Cardiac muscle cell (in vitro differentiated cells and primary cell): ENCODE data around the gene EVX2. TPM values are rescaled to one million over a fixed set of nuclear protein-coding genes. Genes with fewer than 3 reads are reported as not detected.

Experiments used
- DNase-seq, 2 donors: peaks; one replicate each; pipeline versions ENCODE4 v3.0.0 to v3.0.0-alpha.2; 2010 to 2017; ENCODE audit warnings: low read depth in 1 of 2, low spot score in 1 of 2
- H3K27ac ChIP-seq: fragments of 200-600 bp; sonication (generic); 2 replicates; pipeline ENCODE4 v1.5.1; 2016
- H3K27me3 ChIP-seq: fragments of 200-600 bp; sonication (generic); 2 replicates; pipeline ENCODE4 v1.6.0; 2016; ENCODE audit warnings: control low read depth
- H3K36me3 ChIP-seq: fragments of 200-600 bp; sonication (generic); 2 replicates; pipeline ENCODE4 v1.5.1; 2016; ENCODE audit warnings: control low read depth
- H3K4me1 ChIP-seq: fragments of 200-600 bp; sonication (generic); 2 replicates; pipeline ENCODE4 v1.8.1; 2017; ENCODE audit warnings: low read depth, mild to moderate bottlenecking, mixed run types
- H3K4me3 ChIP-seq: fragments of 200-600 bp; sonication (generic); 2 replicates; pipeline ENCODE4 v1.5.1; 2016; ENCODE audit warnings: mild to moderate bottlenecking
- H3K9me3 ChIP-seq: fragments of 200-600 bp; sonication (generic); 2 replicates; pipeline ENCODE4 v1.5.1; 2017; ENCODE audit warnings: low read depth, mild to moderate bottlenecking, control low read depth
- polyA plus RNA-seq: library from polyadenylated mRNA; unstranded; fragments of >200 nt; fragmentation: Nextera tagmentation; extraction: Ambion mirVana; gene quantifications from 2 replicates; pipeline ENCODE4 v1.2.1, GENCODE V29; 2016
- total RNA-seq: library from RNA; depleted of rRNA; stranded (reverse); fragments of >200 nt; gene quantifications from 2 replicates; pipeline ENCODE4 v1.2.3, GENCODE V29; 2016
- TF ChIP-seq, protein P1 (sequence below): IDR thresholded peaks from 2 replicates; pipeline ENCODE4 v1.5.1; 2012; ENCODE audit warnings: low read depth, mild to moderate bottlenecking, low read length

The EVX2 gene
- total and polyA plus RNA-seq, 2 experiments from 2014 or later, result 0.06 to 0.28 TPM

DNA sequence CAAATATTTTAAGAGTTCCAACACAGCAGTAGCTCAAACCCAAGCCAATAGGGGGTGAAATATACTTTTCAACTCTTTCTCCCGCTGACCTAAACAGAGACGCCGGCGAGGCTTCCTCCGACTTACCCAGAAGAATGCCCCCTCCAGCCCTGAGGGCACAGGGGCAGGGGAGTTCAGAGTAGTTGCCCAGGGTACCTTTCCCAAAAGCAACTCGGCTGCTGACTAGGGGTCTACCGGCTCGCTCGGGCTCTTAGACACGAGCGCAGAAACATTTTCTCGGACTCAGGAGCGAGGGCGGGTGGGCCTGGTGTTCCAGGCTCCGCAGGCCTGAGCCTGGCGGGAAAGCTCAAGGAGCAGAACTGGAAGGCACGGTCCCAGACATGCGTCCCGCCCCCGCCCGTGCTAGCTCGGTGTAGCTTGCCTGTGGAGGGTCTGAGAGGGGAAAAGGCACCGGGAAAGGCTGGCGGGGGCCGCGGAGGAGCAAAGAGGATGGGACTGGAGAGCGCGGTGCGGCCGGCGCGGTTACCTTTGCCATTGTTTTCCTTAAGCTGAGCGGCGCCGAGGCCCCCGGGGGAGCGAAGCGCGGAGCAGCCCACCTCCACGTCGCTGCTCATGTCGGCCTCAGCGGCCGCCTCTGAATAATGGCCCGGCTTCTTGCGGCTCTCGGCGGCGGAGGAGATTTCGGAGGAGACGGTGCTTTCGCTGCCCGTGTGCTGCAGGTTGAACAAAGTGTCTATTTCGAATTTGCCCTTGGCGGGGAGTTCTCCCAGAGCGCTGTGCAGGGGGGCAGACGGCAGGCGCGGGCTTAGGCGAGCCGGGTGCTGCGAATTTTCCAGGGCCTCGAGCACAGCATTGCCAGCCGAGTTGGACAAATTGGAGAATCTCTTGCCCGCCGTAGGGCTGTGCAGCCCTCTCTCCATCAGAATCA lies 674 bp downstream of the EVX2 start:
- Histone ChIP-seq H3K36me3 (no peaks in the 10 kb centered on the region), H3K4me3 (peak overlapping the region; percentile 11), H3K27ac (no peak overlapping the region), H3K4me1 (peaks cover 11% of the 10 kb centered on the region), H3K9me3 (no peaks in the 10 kb centered on the region), H3K27me3 (peaks cover 100% of the 10 kb centered on the region)
- peak in 1 of 2 donors; percentile 47 for DNase-seq
- TF ChIP-seq, protein P1, sequence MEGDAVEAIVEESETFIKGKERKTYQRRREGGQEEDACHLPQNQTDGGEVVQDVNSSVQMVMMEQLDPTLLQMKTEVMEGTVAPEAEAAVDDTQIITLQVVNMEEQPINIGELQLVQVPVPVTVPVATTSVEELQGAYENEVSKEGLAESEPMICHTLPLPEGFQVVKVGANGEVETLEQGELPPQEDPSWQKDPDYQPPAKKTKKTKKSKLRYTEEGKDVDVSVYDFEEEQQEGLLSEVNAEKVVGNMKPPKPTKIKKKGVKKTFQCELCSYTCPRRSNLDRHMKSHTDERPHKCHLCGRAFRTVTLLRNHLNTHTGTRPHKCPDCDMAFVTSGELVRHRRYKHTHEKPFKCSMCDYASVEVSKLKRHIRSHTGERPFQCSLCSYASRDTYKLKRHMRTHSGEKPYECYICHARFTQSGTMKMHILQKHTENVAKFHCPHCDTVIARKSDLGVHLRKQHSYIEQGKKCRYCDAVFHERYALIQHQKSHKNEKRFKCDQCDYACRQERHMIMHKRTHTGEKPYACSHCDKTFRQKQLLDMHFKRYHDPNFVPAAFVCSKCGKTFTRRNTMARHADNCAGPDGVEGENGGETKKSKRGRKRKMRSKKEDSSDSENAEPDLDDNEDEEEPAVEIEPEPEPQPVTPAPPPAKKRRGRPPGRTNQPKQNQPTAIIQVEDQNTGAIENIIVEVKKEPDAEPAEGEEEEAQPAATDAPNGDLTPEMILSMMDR, result no peak

DNA sequence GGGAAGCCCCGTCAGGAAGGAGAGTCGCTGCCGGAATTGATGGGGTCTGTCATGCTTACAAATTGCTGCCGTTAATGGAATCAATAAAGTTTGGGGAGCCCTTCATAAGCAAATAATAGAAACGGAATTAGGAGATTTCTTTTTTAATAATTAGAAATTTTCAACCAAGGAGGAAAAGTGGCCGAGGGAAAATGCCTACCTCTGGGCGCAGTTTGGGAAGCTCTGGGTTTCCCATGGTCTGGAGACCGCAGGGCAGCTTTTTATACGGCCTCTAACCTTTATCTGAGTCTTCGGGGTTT lies 1.3 kb downstream of the EVX2 start:
- no peak for DNase-seq
- no peak overlapping the region for H3K4me3 ChIP-seq
- H3K4me1 ChIP-seq, result peaks cover 11% of the 10 kb centered on the region
- no peak overlapping the region for H3K27ac ChIP-seq
- peaks cover 100% of the 10 kb centered on the region for H3K27me3 ChIP-seq
- TF ChIP-seq, protein P1, result no peak
- H3K9me3 ChIP-seq, result no peaks in the 10 kb centered on the region
- no peaks in the 10 kb centered on the region for H3K36me3 ChIP-seq

DNA sequence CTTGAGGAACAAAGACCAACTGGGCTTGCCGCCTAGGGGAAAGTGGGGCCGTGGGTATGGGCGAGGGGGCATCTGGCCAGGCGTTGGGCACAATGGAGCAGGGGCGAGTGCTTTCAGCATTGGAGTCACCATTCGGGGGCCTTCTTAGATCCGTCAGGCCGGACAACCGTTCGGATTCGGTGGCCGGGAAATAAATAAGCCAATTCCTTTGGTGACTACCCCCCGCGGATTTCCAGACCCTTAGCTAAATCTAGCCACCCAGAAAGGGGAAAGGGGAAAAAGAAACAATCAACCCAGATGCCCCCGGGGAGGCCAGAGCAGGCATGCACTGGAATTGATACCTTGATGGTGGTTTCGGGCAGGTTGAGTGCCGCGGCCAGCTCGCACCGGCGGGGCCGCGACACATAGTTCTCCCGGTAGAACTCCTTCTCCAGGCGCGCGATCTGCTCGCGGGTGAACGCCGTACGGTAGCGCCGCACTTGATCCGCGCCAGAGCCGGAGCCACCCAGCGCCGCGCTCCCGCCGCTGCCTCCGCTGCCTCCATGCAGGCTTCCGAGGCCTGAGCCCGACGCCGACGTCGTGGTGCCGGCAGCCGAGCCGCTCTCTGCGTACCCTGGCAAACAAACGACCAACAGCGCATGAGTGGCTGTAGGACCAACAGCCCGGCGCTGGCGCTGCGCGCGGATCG lies 1.8 kb downstream of the EVX2 start:
- H3K27me3 ChIP-seq, result peaks cover 100% of the 10 kb centered on the region

GRCh38 chr2:176081376-176081836 lies 2.4 kb downstream of the EVX2 start:
- no peaks in the 10 kb centered on the region for H3K36me3 ChIP-seq
- TF ChIP-seq, protein P1, result no peak
- no peak overlapping the region for H3K4me3 ChIP-seq
- H3K9me3 ChIP-seq, result no peaks in the 10 kb centered on the region
- H3K27ac ChIP-seq, result no peak overlapping the region
- DNase-seq, result no peak
- peaks cover 100% of the 10 kb centered on the region for H3K27me3 ChIP-seq
- peaks cover 11% of the 10 kb centered on the region for H3K4me1 ChIP-seq

More for the DNA sequence above, 1.8 kb downstream of the EVX2 start:
- H3K4me1 ChIP-seq, result peaks cover 11% of the 10 kb centered on the region
- H3K4me3 ChIP-seq, result no peak overlapping the region
- TF ChIP-seq, protein P1, result no peak
- H3K27ac ChIP-seq, result no peak overlapping the region
- H3K9me3 ChIP-seq, result no peaks in the 10 kb centered on the region
- DNase-seq, result peak in 1 of 2 donors; percentile 45
- H3K36me3 ChIP-seq, result no peaks in the 10 kb centered on the region

- Histone ChIP-seq H3K36me3 (no peaks in the 10 kb centered on the region), H3K27me3 (peaks cover 100% of the 10 kb centered on the region)
- no peak for DNase-seq
Measured at GRCh38 chr2:176080540-176081375, 3.0 kb downstream of the EVX2 start.

More at GRCh38 chr2:176080540-176081375, 3.0 kb downstream of the EVX2 start:
- no peaks in the 10 kb centered on the region for H3K9me3 ChIP-seq
- H3K4me1 ChIP-seq, result peaks cover 7% of the 10 kb centered on the region
- no peak overlapping the region for H3K27ac ChIP-seq
- TF ChIP-seq, protein P1, result no peak
- peak overlapping the region; percentile 32 for H3K4me3 ChIP-seq
